GM12874 (cell line): ENCODE measurements around the gene ARHGEF39.
A peak's percentile ranks its signal among the peaks of the same experiment; 100 is the strongest.

ENCODE experiments used
- CTCF ChIP-seq: IDR thresholded peaks from 2 replicates; pipeline ENCODE4 v1.5.1; 2011; ENCODE audit warnings: low read depth, mild to moderate bottlenecking, control low read depth, low read length, moderate library complexity; ENCODE audit not compliant: insufficient read depth

ARHGEF39 gene

GRCh38 chr9:35660966-35661415 is 4.0 kb downstream of the ARHGEF39 start:
- no peak for TF ChIP-seq CTCF

- no peak for TF ChIP-seq CTCF
Observed at GRCh38 chr9:35659340-35659739, 5.7 kb downstream of the ARHGEF39 start.

GRCh38 chr9:35658968-35659220 is 6.1 kb downstream of the ARHGEF39 start:
- TF ChIP-seq CTCF, result no peak

GRCh38 chr9:35658137-35658967 is 6.6 kb downstream of the ARHGEF39 start, which contains the start of gene CCDC107:
Gene CCDC107 (plus strand): TSS chr9:35658292. CDS start chr9:35658380, 88 bp downstream.
- peak; percentile 82 for TF ChIP-seq CTCF

GRCh38 chr9:35657546-35658136 is 7.4 kb downstream of the ARHGEF39 start, which contains the start of gene RMRP:
Gene RMRP (minus strand): TSS chr9:35658019.
- TF ChIP-seq CTCF, result 0 out of 2 replicates have a peak, but pooled peaks have one; percentile 15

GRCh38 chr9:35656831-35657545 is 8.0 kb downstream of the ARHGEF39 start:
- TF ChIP-seq CTCF, result no peak

GRCh38 chr9:35656348-35656747 is 8.6 kb downstream of the ARHGEF39 start:
- no peak for TF ChIP-seq CTCF
